Cardiac fibroblast (primary cell): Measurements from ENCODE around the gene TRMT5.

Experiments
- DNase-seq, 2 donors: peaks; one replicate each; pipeline versions ENCODE4 v3.0.0 to v3.0.0-alpha.2; 2010; ENCODE audit warnings: low read depth in 2 of 2
- H3K4me3 ChIP-seq, 2 donors: replicated peaks in 1 of 2; 1 replicate in 1 of 2; 2 replicates in 1 of 2; pipeline ENCODE4 v1.5.1; 2011; ENCODE audit warnings: low read depth in 2 of 2, low read length in 2 of 2, mild to moderate bottlenecking in 2 of 2, moderate library complexity in 1 of 2
- TF ChIP-seq, protein P1 (sequence below): IDR thresholded peaks from one replicate; pipeline ENCODE4 v1.5.1; 2011; ENCODE audit warnings: low read depth, mild to moderate bottlenecking, low read length, inconsistent platforms

Gene TRMT5

DNA sequence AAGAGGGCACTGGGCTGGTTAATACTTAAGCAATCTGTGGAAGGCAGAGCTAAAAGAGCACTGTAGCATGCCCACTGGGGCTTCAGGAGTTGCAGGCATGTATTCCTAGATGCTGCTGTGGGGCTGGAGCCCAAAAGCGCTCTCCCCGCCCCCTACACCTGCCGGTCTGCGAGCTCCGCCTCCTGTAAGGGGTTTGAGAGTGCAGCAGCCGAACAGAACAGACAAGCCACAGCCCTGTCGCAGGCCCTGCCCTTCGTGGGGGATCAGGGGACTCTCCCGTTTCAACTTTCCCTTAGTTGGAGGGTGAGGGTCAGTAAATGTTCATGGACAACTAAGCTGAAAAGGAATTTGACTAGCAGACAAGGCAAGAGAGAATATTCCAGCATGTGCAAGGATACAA is 17.7 kb upstream of the TRMT5 start:
- TF ChIP-seq, protein P1, sequence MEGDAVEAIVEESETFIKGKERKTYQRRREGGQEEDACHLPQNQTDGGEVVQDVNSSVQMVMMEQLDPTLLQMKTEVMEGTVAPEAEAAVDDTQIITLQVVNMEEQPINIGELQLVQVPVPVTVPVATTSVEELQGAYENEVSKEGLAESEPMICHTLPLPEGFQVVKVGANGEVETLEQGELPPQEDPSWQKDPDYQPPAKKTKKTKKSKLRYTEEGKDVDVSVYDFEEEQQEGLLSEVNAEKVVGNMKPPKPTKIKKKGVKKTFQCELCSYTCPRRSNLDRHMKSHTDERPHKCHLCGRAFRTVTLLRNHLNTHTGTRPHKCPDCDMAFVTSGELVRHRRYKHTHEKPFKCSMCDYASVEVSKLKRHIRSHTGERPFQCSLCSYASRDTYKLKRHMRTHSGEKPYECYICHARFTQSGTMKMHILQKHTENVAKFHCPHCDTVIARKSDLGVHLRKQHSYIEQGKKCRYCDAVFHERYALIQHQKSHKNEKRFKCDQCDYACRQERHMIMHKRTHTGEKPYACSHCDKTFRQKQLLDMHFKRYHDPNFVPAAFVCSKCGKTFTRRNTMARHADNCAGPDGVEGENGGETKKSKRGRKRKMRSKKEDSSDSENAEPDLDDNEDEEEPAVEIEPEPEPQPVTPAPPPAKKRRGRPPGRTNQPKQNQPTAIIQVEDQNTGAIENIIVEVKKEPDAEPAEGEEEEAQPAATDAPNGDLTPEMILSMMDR, result no peak
- no peak overlapping the region for H3K4me3 ChIP-seq
- DNase-seq, result no peak

DNA sequence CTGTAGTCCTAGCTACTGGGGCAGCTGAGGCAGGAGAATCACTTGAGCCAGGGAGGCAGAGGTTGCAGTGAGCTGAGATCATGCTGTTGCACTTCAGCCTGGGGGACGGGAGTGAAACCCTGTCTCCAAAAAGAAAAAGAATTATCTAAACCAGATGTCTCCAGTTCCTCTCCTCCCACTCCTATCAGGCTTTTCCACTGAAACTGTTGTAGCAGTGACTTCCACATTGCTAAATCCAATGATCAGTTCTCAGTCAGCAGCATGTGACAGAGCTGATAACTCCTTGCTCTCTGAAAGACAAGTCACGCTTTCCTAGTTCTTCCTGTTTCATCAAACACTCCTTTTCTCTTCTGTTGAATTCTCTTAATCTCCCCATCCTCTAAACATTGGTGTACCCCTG is 8.7 kb upstream of the TRMT5 start:
- DNase-seq, result peak in 1 of 2 donors; percentile 18
- TF ChIP-seq, protein P1, result no peak
- H3K4me3 ChIP-seq, result no peak overlapping the region

DNA sequence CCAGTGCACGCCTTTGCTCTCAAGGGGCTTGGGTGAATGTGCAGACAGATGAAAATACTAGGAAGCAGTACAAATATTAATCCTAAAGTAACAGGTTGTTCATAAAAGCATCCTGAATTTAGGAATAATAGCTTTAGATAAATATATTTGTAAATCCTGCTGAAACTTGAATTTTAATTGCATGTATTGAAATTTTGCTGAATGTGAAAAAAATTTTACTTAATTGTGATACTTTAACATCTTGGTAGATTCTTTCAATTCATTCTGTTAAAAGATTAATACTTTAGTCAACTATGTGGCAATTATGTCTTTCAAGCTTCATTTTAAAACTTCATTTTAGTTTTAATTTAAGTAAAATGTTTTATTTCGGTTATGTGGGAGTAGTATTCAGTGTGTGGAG is 5.6 kb upstream of the TRMT5 start:
- DNase-seq, result no peak
- TF ChIP-seq, protein P1, result no peak
- no peak overlapping the region for H3K4me3 ChIP-seq

DNA sequence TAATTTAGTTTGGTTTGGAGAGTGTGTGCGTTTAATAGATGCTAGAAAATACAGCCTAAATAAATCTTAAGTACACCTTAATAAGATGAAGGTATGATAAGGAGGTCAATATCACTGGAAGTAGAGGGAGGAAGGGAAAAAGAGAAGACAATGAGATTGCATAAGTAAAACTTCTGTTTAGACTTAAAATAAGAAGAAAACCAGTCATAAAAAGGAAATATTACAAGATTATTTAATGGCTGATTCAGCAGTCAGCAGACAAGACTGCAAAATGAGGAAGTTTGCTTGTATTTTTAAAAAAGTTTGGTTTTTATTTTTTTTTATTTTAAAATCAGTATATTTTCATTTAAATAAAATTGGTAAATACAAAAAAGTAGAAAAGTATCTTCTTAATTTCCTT is 3.3 kb upstream of the TRMT5 start:
- TF ChIP-seq, protein P1, result no peak
- no peak overlapping the region for H3K4me3 ChIP-seq
- no peak for DNase-seq

DNA sequence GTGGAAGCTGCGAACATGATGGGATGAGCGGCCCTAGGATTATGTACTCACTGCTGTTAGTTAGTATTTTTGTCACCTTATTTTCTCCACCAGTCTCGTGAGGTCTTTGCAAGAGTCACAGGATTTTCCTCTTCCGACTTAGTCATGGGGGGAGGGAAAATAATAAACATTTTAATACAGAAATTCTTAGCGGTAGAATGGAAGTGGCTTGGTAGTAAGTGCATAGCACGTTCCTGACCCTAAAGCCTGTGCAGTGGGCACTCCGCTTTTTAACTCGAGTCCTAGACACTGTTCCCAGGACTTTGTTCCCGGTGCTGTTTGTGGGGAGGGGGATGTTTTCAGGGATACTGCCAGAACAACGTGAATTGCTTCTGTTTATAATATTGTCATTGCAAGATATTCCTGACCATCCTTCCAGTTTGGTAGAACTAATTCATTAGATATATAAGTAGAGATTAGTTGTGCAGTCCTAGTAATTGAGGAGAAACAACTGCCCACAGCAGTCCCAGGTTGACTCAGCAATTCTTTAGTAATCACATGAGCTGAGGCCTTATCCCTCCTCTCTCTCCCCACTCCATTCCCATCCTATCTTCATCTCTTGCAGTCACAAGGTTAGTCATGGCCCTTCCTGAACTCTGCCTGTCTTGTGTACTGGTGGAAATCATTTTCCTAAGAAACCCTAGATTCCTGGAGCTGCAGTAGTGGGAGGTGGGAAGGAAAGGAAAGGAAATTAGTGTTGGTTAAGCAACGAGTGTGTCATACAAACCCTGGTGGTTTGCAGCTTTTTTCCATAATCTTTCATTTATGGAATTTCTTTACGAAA is 965 bp upstream of the TRMT5 start:
- peak overlapping the region; percentile 83 to 88 for H3K4me3 ChIP-seq
- TF ChIP-seq, protein P1, result no peak
- peak; percentile 81 to 90 for DNase-seq

DNA sequence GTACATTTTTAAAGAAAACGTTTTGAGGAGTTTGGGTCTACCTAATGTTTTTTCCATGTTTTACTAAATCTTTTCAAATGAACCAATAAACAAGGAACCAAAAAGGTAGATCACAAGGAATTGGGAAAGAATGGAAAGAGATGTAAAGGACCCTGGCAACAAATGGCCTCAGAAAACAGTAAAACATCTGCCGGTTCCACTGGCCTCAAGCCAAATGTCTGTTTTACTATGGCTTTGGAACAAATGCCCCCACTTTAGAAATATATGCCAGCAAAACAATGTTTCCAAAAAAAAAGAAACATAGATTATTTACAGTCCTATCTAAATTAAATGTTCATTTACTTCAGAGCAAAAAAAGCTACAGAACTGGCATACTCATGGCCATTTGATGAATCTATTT is 3.0 kb downstream of the TRMT5 start:
- peak; percentile 4 to 11 for DNase-seq

More for the DNA sequence above, 3.0 kb downstream of the TRMT5 start:
- H3K4me3 ChIP-seq, result no peak overlapping the region
- TF ChIP-seq, protein P1, result no peak
